Neural cell (in vitro differentiated cells): ENCODE results near the gene PPOX. TPM values are rescaled to one million over a fixed set of nuclear protein-coding genes. Genes with fewer than 3 reads are reported as not detected.

ENCODE experiments used
- H2AFZ ChIP-seq: fragments of 200-600, 300-800 bp; sonication (generic), shearing (Covaris generic); 2 replicates; pipeline ENCODE4 v1.6.0; 2014; ENCODE audit warnings: low read depth, mild to moderate bottlenecking, antibody characterized with exemption, low read length, moderate library complexity
- H3F3A ChIP-seq: fragments of 200-600 bp; shearing (Covaris generic); 2 replicates; pipeline ENCODE4 v1.6.1; 2016; ENCODE audit warnings: mild to moderate bottlenecking, moderate library complexity, mixed read lengths, antibody characterized with exemption, low read length; ENCODE audit not compliant: insufficient read depth, poor library complexity, severe bottlenecking
- H3K27ac ChIP-seq: fragments of 200-600, 300-800 bp; sonication (generic), shearing (Covaris generic); 2 replicates; pipeline ENCODE4 v1.5.1; 2014; ENCODE audit warnings: mild to moderate bottlenecking, low read length, moderate library complexity
- H3K27me3 ChIP-seq: fragments of 300-800, 200-600 bp; sonication (generic), shearing (Covaris generic); 2 replicates; pipeline ENCODE4 v1.6.0; 2014; ENCODE audit warnings: mild to moderate bottlenecking, low read depth, low read length, moderate library complexity; ENCODE audit not compliant: insufficient read depth
- H3K36me3 ChIP-seq: fragments of 300-800, 200-600 bp; sonication (generic), shearing (Covaris generic); 2 replicates; pipeline ENCODE4 v1.5.1; 2014; ENCODE audit warnings: mild to moderate bottlenecking, antibody characterized with exemption, low read length, moderate library complexity; ENCODE audit not compliant: insufficient read depth
- H3K4me2 ChIP-seq: fragments of 300-800, 200-600 bp; sonication (generic), shearing (Covaris generic); 2 replicates; pipeline ENCODE4 v1.6.0; 2014; ENCODE audit warnings: mild to moderate bottlenecking, low read length
- H3K4me3 ChIP-seq: fragments of 300-800, 200-600 bp; sonication (generic), shearing (Covaris generic); 2 replicates; pipeline ENCODE4 v1.5.1; 2014; ENCODE audit warnings: mild to moderate bottlenecking, low read length, moderate library complexity
- H3K79me2 ChIP-seq: fragments of 200-600 bp; shearing (Covaris generic); replicated peaks from 2 replicates; pipeline ENCODE4 v1.6.0; 2014; ENCODE audit warnings: mild to moderate bottlenecking, low read length, moderate library complexity; ENCODE audit not compliant: insufficient read depth
- H3K9ac ChIP-seq: fragments of 300-800, 200-600 bp; sonication (generic), shearing (Covaris generic); 2 replicates; pipeline ENCODE4 v1.6.1; 2016; ENCODE audit warnings: mild to moderate bottlenecking, low read length, mixed read lengths
- H3K9me2 ChIP-seq: fragments of 200-600 bp; shearing (Covaris generic); 2 replicates; pipeline ENCODE4 v1.6.1; 2016; ENCODE audit warnings: mild to moderate bottlenecking, low read length, mixed read lengths; ENCODE audit not compliant: insufficient read depth
- H3K9me3 ChIP-seq: fragments of 200-600, 300-800 bp; sonication (generic), shearing (Covaris generic); 2 replicates; pipeline ENCODE4 v1.6.1; 2016; ENCODE audit warnings: mild to moderate bottlenecking, mixed run types, low read length, moderate library complexity, mixed read lengths
- H4K20me1 ChIP-seq: fragments of 200-600 bp; shearing (Covaris generic); 2 replicates; pipeline ENCODE4 v1.6.1; 2016; ENCODE audit warnings: mild to moderate bottlenecking, mixed run types; ENCODE audit not compliant: insufficient read depth
- EP300 ChIP-seq: fragments of 450-650 bp; conservative IDR thresholded peaks from 2 replicates; pipeline ENCODE4 v1.6.1; 2014; ENCODE audit warnings: antibody characterized with exemption, mild to moderate bottlenecking, moderate library complexity; ENCODE audit not compliant: poor library complexity, severe bottlenecking
- EZH2 ChIP-seq: fragments of 200-600, 300-800 bp; shearing (Covaris generic), sonication (generic); IDR thresholded peaks from 2 replicates; pipeline ENCODE4 v1.6.1; 2014; ENCODE audit warnings: antibody characterized with exemption, low read length, borderline replicate concordance, mild to moderate bottlenecking; ENCODE audit not compliant: insufficient read depth, poor library complexity, severe bottlenecking
- MXI1 ChIP-seq: fragments of 450-650 bp; conservative IDR thresholded peaks from 2 replicates; pipeline ENCODE4 v1.6.1; 2014; ENCODE audit warnings: antibody characterized with exemption, mild to moderate bottlenecking; ENCODE audit not compliant: poor library complexity, severe bottlenecking
- POLR2AphosphoS5 ChIP-seq: IDR thresholded peaks from 2 replicates; pipeline ENCODE4 v1.6.1; 2012
- RAD21 ChIP-seq: fragments of 450-650 bp; conservative IDR thresholded peaks from 2 replicates; pipeline ENCODE4 v1.6.1; 2014; ENCODE audit warnings: antibody characterized with exemption, mild to moderate bottlenecking, moderate library complexity
- SMC3 ChIP-seq: fragments of 450-650 bp; conservative IDR thresholded peaks from 2 replicates; pipeline ENCODE4 v1.6.1; 2014; ENCODE audit warnings: antibody characterized with exemption, mild to moderate bottlenecking, moderate library complexity; ENCODE audit not compliant: poor library complexity
- TAF1 ChIP-seq: IDR thresholded peaks from 2 replicates; pipeline ENCODE4 v1.6.1; 2012; ENCODE audit warnings: low read depth
- polyA plus RNA-seq: library from polyadenylated mRNA; depleted of rRNA; stranded (reverse); fragments of >200 nt; gene quantifications from 2 replicates; pipeline ENCODE4 v1.2.3, GENCODE V29; 2014
- TF ChIP-seq, protein P1 (sequence below): fragments of 450-650 bp; IDR thresholded peaks from 2 replicates; pipeline ENCODE4 v1.5.1; 2014; ENCODE audit warnings: antibody characterized with exemption, mild to moderate bottlenecking, moderate library complexity; ENCODE audit not compliant: poor library complexity, severe bottlenecking
- TF ChIP-seq, protein P2 (sequence below): IDR thresholded peaks from 2 replicates; pipeline ENCODE4 v1.6.1; 2012; ENCODE audit warnings: borderline replicate concordance

The PPOX gene
- polyA plus RNA-seq, 1 donor from 2014 or later = 93.9 TPM

- Histone ChIP-seq H2AFZ (no peak overlapping the region), H3K9me3 (no peaks in the 10 kb centered on the region), H3K27me3 (no peaks in the 10 kb centered on the region), H3K9me2 (no peaks in the 10 kb centered on the region), H3K79me2 (peaks cover 6% of the 10 kb centered on the region), H3K4me3 (no peak overlapping the region), H4K20me1 (no peaks in the 10 kb centered on the region), H3F3A (no peaks in the 10 kb centered on the region), H3K36me3 (no peaks in the 10 kb centered on the region), H3K27ac (no peak overlapping the region), H3K9ac (no peak overlapping the region), H3K4me2 (no peak overlapping the region)
- TF ChIP-seq TAF1 (no peak), EP300 (no peak), SMC3 (no peak), RAD21 (no peak), MXI1 (no peak), EZH2 (no peak), POLR2AphosphoS5 (no peak)
- TF ChIP-seq, protein P1, sequence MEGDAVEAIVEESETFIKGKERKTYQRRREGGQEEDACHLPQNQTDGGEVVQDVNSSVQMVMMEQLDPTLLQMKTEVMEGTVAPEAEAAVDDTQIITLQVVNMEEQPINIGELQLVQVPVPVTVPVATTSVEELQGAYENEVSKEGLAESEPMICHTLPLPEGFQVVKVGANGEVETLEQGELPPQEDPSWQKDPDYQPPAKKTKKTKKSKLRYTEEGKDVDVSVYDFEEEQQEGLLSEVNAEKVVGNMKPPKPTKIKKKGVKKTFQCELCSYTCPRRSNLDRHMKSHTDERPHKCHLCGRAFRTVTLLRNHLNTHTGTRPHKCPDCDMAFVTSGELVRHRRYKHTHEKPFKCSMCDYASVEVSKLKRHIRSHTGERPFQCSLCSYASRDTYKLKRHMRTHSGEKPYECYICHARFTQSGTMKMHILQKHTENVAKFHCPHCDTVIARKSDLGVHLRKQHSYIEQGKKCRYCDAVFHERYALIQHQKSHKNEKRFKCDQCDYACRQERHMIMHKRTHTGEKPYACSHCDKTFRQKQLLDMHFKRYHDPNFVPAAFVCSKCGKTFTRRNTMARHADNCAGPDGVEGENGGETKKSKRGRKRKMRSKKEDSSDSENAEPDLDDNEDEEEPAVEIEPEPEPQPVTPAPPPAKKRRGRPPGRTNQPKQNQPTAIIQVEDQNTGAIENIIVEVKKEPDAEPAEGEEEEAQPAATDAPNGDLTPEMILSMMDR = no peak
- TF ChIP-seq, protein P2, sequence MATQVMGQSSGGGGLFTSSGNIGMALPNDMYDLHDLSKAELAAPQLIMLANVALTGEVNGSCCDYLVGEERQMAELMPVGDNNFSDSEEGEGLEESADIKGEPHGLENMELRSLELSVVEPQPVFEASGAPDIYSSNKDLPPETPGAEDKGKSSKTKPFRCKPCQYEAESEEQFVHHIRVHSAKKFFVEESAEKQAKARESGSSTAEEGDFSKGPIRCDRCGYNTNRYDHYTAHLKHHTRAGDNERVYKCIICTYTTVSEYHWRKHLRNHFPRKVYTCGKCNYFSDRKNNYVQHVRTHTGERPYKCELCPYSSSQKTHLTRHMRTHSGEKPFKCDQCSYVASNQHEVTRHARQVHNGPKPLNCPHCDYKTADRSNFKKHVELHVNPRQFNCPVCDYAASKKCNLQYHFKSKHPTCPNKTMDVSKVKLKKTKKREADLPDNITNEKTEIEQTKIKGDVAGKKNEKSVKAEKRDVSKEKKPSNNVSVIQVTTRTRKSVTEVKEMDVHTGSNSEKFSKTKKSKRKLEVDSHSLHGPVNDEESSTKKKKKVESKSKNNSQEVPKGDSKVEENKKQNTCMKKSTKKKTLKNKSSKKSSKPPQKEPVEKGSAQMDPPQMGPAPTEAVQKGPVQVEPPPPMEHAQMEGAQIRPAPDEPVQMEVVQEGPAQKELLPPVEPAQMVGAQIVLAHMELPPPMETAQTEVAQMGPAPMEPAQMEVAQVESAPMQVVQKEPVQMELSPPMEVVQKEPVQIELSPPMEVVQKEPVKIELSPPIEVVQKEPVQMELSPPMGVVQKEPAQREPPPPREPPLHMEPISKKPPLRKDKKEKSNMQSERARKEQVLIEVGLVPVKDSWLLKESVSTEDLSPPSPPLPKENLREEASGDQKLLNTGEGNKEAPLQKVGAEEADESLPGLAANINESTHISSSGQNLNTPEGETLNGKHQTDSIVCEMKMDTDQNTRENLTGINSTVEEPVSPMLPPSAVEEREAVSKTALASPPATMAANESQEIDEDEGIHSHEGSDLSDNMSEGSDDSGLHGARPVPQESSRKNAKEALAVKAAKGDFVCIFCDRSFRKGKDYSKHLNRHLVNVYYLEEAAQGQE = no peak
Measured at GRCh38 chr1:161172776-161173376, 6.7 kb downstream of the PPOX start.

DNA sequence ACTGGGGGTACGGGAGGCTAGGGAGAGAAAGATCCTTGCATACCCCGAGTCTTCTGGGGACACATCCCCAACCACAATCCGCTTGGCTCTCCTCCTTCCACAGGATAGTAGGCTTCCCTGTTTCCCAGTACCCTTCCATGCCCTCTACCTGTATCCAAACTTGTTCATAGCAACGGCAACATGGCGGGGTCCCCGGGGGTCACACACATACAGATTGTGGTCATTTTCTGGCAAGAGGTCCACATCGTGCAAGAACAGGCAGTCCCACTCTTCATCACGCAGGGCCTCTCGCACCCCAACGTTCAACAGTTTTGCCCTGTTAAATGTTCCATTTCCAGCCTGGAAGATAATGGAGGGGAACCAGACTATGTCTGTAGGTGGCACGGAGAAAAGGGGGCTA lies 7.5 kb downstream of the PPOX start:
- Histone ChIP-seq H2AFZ (no peak overlapping the region), H3K36me3 (no peaks in the 10 kb centered on the region), H3K27me3 (no peaks in the 10 kb centered on the region), H3K9me3 (no peaks in the 10 kb centered on the region), H3K27ac (no peak overlapping the region), H3F3A (no peaks in the 10 kb centered on the region), H3K9ac (no peak overlapping the region), H3K9me2 (no peaks in the 10 kb centered on the region), H3K4me2 (no peak overlapping the region), H4K20me1 (no peaks in the 10 kb centered on the region), H3K79me2 (peaks cover 6% of the 10 kb centered on the region), H3K4me3 (no peak overlapping the region)
- TF ChIP-seq MXI1 (no peak), EZH2 (no peak), RAD21 (no peak), POLR2AphosphoS5 (no peak), TAF1 (no peak), SMC3 (no peak), EP300 (no peak)
- TF ChIP-seq, protein P1 = no peak
- TF ChIP-seq, protein P2 = no peak
